B cell (primary cell): ENCODE measurements around the gene CHST3. TPM values are rescaled to one million over a fixed set of nuclear protein-coding genes. Genes with fewer than 3 reads are reported as not detected.

Experiments
- ATAC-seq: fragments of 200-7000 bp; cut with Tn5 transposase; one replicate; pipeline ENCODE4 v1.10.0; 2021; ENCODE audit warnings: low read depth, mild to moderate bottlenecking, moderate number of reproducible peaks, moderate library complexity
- CTCF ChIA-PET: fragments of 350-600 bp; sonication (Branson Sonifier 250); formaldehyde crosslinking; loops from one replicate; lab custom pipeline; 2021; ENCODE audit warnings: antibody characterized with exemption, inconsistent platforms; lab: Charles Lee
- POLR2A ChIA-PET: fragments of 350-600 bp; sonication (Branson Sonifier 250); formaldehyde crosslinking; loops from one replicate; lab custom pipeline; 2021; ENCODE audit warnings: antibody characterized with exemption; lab: Charles Lee
- DNase-seq: peaks from one replicate; pipeline ENCODE4 v3.0.0; 2013
- H2AFZ ChIP-seq: 2 replicates; pipeline ENCODE4 v1.6.1; 2012; ENCODE audit warnings: mild to moderate bottlenecking, low read depth, low read length; ENCODE audit not compliant: insufficient read depth, poor library complexity, severe bottlenecking
- H3K27ac ChIP-seq, 2 donors: 1 replicate in 1 of 2; 2 replicates in 1 of 2; pipeline ENCODE4 v1.5.1; 2012 to 2013; ENCODE audit warnings: low read length in 2 of 2, mild to moderate bottlenecking in 2 of 2, moderate library complexity in 1 of 2
- H3K27me3 ChIP-seq, 4 experiments: fragments of 200-600 bp in 1 of 4; sonication (generic) in 1 of 4; replicated peaks in 1 of 4; 1 replicate in 2 of 4; 2 replicates in 2 of 4; pipeline versions ENCODE4 v1.6.1 to v1.7.0; 2013 to 2016; ENCODE audit warnings: low read length in 3 of 4, mild to moderate bottlenecking in 2 of 4, mixed read lengths in 1 of 4, moderate library complexity in 1 of 4; ENCODE audit not compliant: insufficient read depth in 4 of 4, control insufficient read depth in 3 of 4; ENCODE audit errors: control extremely low read depth in 1 of 4
- H3K36me3 ChIP-seq, 2 experiments: replicated peaks in 1 of 2; 1 replicate in 1 of 2; 2 replicates in 1 of 2; pipeline versions ENCODE4 v1.6.1 to v1.7.1; 2013; ENCODE audit warnings: low read length in 1 of 2; ENCODE audit not compliant: insufficient read depth in 2 of 2, control insufficient read depth in 1 of 2; ENCODE audit errors: control extremely low read depth in 1 of 2, extremely low read depth in 1 of 2
- H3K4me1 ChIP-seq, 2 donors: fragments of 200-600 bp in 1 of 2; sonication (generic) in 1 of 2; 1 replicate in 1 of 2; 2 replicates in 1 of 2; pipeline versions ENCODE4 v1.5.1 to v1.6.1; 2013 to 2017; ENCODE audit warnings: low read length in 2 of 2; ENCODE audit not compliant: control insufficient read depth in 2 of 2, insufficient read depth in 2 of 2
- H3K4me2 ChIP-seq: replicated peaks from 2 replicates; pipeline ENCODE3; 2012; ENCODE audit warnings: mild to moderate bottlenecking, low read depth, low read length; ENCODE audit not compliant: poor library complexity, severe bottlenecking
- H3K4me3 ChIP-seq, 5 experiments: fragments of 200-600 bp in 1 of 5; sonication (generic) in 1 of 5; 1 replicate in 3 of 5; 2 replicates in 2 of 5; pipeline versions ENCODE4 v1.5.1 to v1.7.0; 2011 to 2016; ENCODE audit warnings: low read length in 4 of 5, mild to moderate bottlenecking in 4 of 5, low read depth in 2 of 5, control low read depth in 1 of 5, moderate library complexity in 1 of 5; ENCODE audit not compliant: insufficient read depth in 1 of 5; ENCODE audit errors: control extremely low read depth in 1 of 5, extremely low read depth in 1 of 5
- H3K79me2 ChIP-seq: fragments of 200-600 bp; sonication (generic); one replicate; pipeline ENCODE4 v1.6.0; 2016; ENCODE audit warnings: low read length; ENCODE audit not compliant: control insufficient read depth, insufficient read depth
- H3K9ac ChIP-seq: fragments of 200-600 bp; sonication (generic); 2 replicates; pipeline ENCODE4 v1.6.1; 2017; ENCODE audit warnings: mild to moderate bottlenecking, low read length, moderate library complexity
- H3K9me3 ChIP-seq, 3 donors: one replicate each; pipeline versions ENCODE4 v1.6.1 to v1.7.1; 2013; ENCODE audit warnings: low read length in 2 of 3; ENCODE audit not compliant: control insufficient read depth in 2 of 3, insufficient read depth in 1 of 3; ENCODE audit errors: control extremely low read depth in 1 of 3
- H4K20me1 ChIP-seq: 2 replicates; pipeline ENCODE4 v1.6.0; 2012; ENCODE audit warnings: mild to moderate bottlenecking, low read length; ENCODE audit not compliant: insufficient read depth, control insufficient read depth, poor library complexity, severe bottlenecking
- H3K27ac Mint-ChIP-seq: one replicate; pipeline ENCODE4 v1.8.0; 2021; ENCODE audit warnings: mixed read lengths
- H3K27me3 Mint-ChIP-seq: one replicate; pipeline ENCODE4 v1.8.0; 2021; ENCODE audit warnings: mixed read lengths
- H3K4me1 Mint-ChIP-seq: one replicate; pipeline ENCODE4 v1.8.0; 2021; ENCODE audit warnings: mixed read lengths
- H3K4me3 Mint-ChIP-seq: one replicate; pipeline ENCODE4 v1.8.0; 2021; ENCODE audit warnings: mixed read lengths
- H3K9me3 Mint-ChIP-seq: one replicate; pipeline ENCODE4 v1.8.0; 2022; ENCODE audit warnings: mixed read lengths; ENCODE audit not compliant: insufficient read depth
- CTCF ChIP-seq: fragments of 200-600 bp; IDR thresholded peaks from one replicate; pipeline ENCODE4 v1.8.0; 2022; ENCODE audit warnings: antibody characterized with exemption, mild to moderate bottlenecking
- EZH2 ChIP-seq: IDR thresholded peaks from 2 replicates; pipeline ENCODE4 v1.6.1; 2012; ENCODE audit warnings: borderline replicate concordance, low read depth, mild to moderate bottlenecking, moderate library complexity, low read length; ENCODE audit not compliant: insufficient read depth, poor library complexity, severe bottlenecking
- WGBS: methylation state at CpG from one replicate; pipeline ENCODE4 v1.1.5; 2013; ENCODE audit warnings: missing lambda C conversion rate; ENCODE audit not compliant: insufficient coverage; 5-methylcytosine and 5-hydroxymethylcytosine counted together
- intact Hi-C: fragments of 100-400 bp; cut with micrococcal nuclease; formaldehyde crosslinking; loops from one replicate; pipeline ENCODE4 v1.10.0; 2022
- polyA plus RNA-seq: library from polyadenylated mRNA; depleted of rRNA; stranded (reverse); fragments of >200 nt; gene quantifications from 2 replicates; pipeline ENCODE4 v1.2.3, GENCODE V29; 2012
- total RNA-seq, 2 donors: library from RNA; stranded (reverse); fragments of 120-200 nt in 1 of 2; gene quantifications; 1 replicate in 1 of 2; 2 replicates in 1 of 2; pipeline versions ENCODE4 v1.2.3 to v1.2.4, GENCODE V29; 2013 to 2022

Gene CHST3
- total and polyA plus RNA-seq, 2 donors (not counting 1 experiment from before 2014, with no cell fraction given): 0.01 TPM; not detected in 1

GRCh38 chr10:71970331-71970730 lies 6.1 kb downstream of the CHST3 start:
- Histone ChIP-seq H4K20me1 (no peaks in the 10 kb centered on the region), H3K4me1 (no peaks in the 10 kb centered on the region), H3K4me3 (no peak overlapping the region), H3K4me2 (no peak overlapping the region), H3K27ac (no peak overlapping the region), H3K9ac (no peak overlapping the region), H2AFZ (no peak overlapping the region), H3K27me3 (peaks cover 0 to 19% (median 5%) of the 10 kb centered on the region in 4 experiments), H3K36me3 (no peaks in the 10 kb centered on the region), H3K9me3 (peaks cover 0 to 3% (median 0%) of the 10 kb centered on the region in 3 donors), H3K79me2 (no peaks in the 10 kb centered on the region)
- TF ChIP-seq EZH2 (no peak), CTCF (no peak)
- H3K9me3 Mint-ChIP-seq: no peaks in the 10 kb centered on the region
- WGBS: 73% methylated on average over 10 of the region's 10 CpGs
- H3K4me3 Mint-ChIP-seq: no peak overlapping the region
- intact Hi-C loops: no loop called here
- DNase-seq (no peak), ATAC-seq (no peak)
- ChIA-PET POLR2A (no interaction called here), CTCF (no interaction called here)
- H3K27ac Mint-ChIP-seq: no peak overlapping the region
- H3K4me1 Mint-ChIP-seq: peaks cover 2% of the 10 kb centered on the region
- peaks cover 20% of the 10 kb centered on the region for H3K27me3 Mint-ChIP-seq

- H3K4me3 Mint-ChIP-seq: no peak overlapping the region
- WGBS: 83% methylated on average over 4 of the region's 4 CpGs
- no peak overlapping the region for H2AFZ ChIP-seq
- no peak overlapping the region for H3K4me3 ChIP-seq
- no peak overlapping the region for H3K27ac Mint-ChIP-seq
- H3K4me1 ChIP-seq: no peaks in the 10 kb centered on the region
- no peak overlapping the region for H3K9ac ChIP-seq
- no peaks in the 10 kb centered on the region for H3K9me3 Mint-ChIP-seq
- H4K20me1 ChIP-seq: no peaks in the 10 kb centered on the region
- no peak overlapping the region for H3K27ac ChIP-seq
- no peaks in the 10 kb centered on the region for H3K79me2 ChIP-seq
- H3K27me3 ChIP-seq: peaks cover 0 to 13% (median 4%) of the 10 kb centered on the region in 4 experiments
- DNase-seq: no peak
- H3K4me1 Mint-ChIP-seq: no peaks in the 10 kb centered on the region
- H3K27me3 Mint-ChIP-seq: peaks cover 15% of the 10 kb centered on the region
- TF ChIP-seq EZH2 (no peak), CTCF (no peak)
- no peak overlapping the region for H3K4me2 ChIP-seq
- ChIA-PET CTCF (interaction anchor here (1.6 kb wide), 1 partner anchor 78 kb away, joined by 3 read pairs; no protein-coding TSS in a partner anchor), POLR2A (no interaction called here)
- intact Hi-C loops: no loop called here
- H3K36me3 ChIP-seq: no peaks in the 10 kb centered on the region
- ATAC-seq: no peak
- peaks cover 0 to 3% (median 0%) of the 10 kb centered on the region in 3 donors for H3K9me3 ChIP-seq
Measured at GRCh38 chr10:71970869-71971268, 6.7 kb downstream of the CHST3 start.
